MCF 10A (cell line): ENCODE results near the gene ZNF512. TPM values are rescaled to one million over a fixed set of nuclear protein-coding genes. Genes with fewer than 3 reads are reported as not detected.

ENCODE experiments used
- BruUV-seq: library from RNA; stranded (reverse); fragments of 400-500 nt; replicated peaks from 2 replicates; lab custom pipeline; 2021; lab: Mats Ljungman, UMichigan
- CTCF ChIA-PET: fragments of 300-600 bp; sonication (Branson Sonifier 250); formaldehyde crosslinking; extraction: SDS; loops from one replicate; lab custom pipeline; 2021; ENCODE audit warnings: antibody characterized with exemption, inconsistent platforms; lab: Yijun Ruan, JAX
- POLR2A ChIA-PET: fragments of 300-600, 350-650 bp; sonication (Branson Sonifier 250); formaldehyde crosslinking; extraction: SDS; loops from one replicate; lab custom pipeline; 2020; ENCODE audit warnings: antibody characterized with exemption, inconsistent platforms; lab: Yijun Ruan, JAX
- DNase-seq: peaks from one replicate; pipeline ENCODE4 v3.0.0-alpha.2; 2018; ENCODE audit not compliant: unreplicated experiment
- H3K27ac Mint-ChIP-seq: one replicate; pipeline ENCODE4 v1.8.0; 2022; ENCODE audit warnings: mild to moderate bottlenecking, low read depth, mixed read lengths; ENCODE audit not compliant: unreplicated experiment
- H3K27me3 Mint-ChIP-seq: one replicate; pipeline ENCODE4 v1.8.0; 2022; ENCODE audit warnings: mixed read lengths; ENCODE audit not compliant: insufficient read depth, unreplicated experiment
- H3K36me3 Mint-ChIP-seq: one replicate; pipeline ENCODE4 v1.8.0; 2022; ENCODE audit warnings: mild to moderate bottlenecking, moderate library complexity, mixed read lengths; ENCODE audit not compliant: insufficient read depth, unreplicated experiment
- H3K4me1 Mint-ChIP-seq: one replicate; pipeline ENCODE4 v1.8.0; 2022; ENCODE audit warnings: mixed read lengths; ENCODE audit not compliant: insufficient read depth, unreplicated experiment
- H3K4me3 Mint-ChIP-seq: one replicate; pipeline ENCODE4 v1.8.0; 2022; ENCODE audit warnings: mild to moderate bottlenecking, moderate library complexity, mixed read lengths; ENCODE audit not compliant: unreplicated experiment
- H3K9me3 Mint-ChIP-seq: one replicate; pipeline ENCODE4 v1.8.0; 2022; ENCODE audit warnings: mixed read lengths; ENCODE audit not compliant: unreplicated experiment
- intact Hi-C: fragments of 100-400 bp; cut with micrococcal nuclease; formaldehyde crosslinking; loops from 2 replicates; pipeline ENCODE4 v1.14.1; 2022
- total RNA-seq: library from RNA; stranded (reverse); gene quantifications from 2 replicates; pipeline ENCODE4 v1.2.3, GENCODE V29; 2022
- TF ChIP-seq, protein P1 (sequence below): fragments of 200-600 bp; IDR thresholded peaks from one replicate; pipeline ENCODE4 v1.8.0; 2022; ENCODE audit warnings: antibody characterized with exemption, mild to moderate bottlenecking; ENCODE audit not compliant: unreplicated experiment

The ZNF512 gene
- total RNA-seq, 1 experiment from 2014 or later, result 19.9 TPM

DNA sequence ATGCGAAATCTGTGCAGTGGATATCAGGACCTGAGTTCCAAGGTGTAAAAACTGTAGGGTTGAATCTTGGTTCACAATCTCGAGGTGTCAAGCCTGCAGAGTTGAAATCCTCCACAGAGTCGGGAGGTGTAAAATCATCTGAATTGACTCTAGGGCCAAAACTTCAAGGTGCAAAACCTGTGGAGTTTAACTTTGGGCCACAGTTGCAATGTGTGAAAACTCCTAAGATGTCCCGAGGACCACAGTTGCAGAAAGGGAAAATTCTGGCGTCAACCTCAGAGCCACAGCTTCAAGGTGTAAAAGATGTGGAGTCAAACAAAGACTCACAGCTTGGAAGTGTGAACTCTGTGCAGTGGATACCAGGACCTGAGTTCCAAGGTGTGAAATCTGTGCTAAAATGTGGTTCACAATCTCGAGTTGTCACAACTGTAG, 9.8 kb upstream of the ZNF512 start:
- H3K4me1 Mint-ChIP-seq, result no peaks in the 10 kb centered on the region

DNA sequence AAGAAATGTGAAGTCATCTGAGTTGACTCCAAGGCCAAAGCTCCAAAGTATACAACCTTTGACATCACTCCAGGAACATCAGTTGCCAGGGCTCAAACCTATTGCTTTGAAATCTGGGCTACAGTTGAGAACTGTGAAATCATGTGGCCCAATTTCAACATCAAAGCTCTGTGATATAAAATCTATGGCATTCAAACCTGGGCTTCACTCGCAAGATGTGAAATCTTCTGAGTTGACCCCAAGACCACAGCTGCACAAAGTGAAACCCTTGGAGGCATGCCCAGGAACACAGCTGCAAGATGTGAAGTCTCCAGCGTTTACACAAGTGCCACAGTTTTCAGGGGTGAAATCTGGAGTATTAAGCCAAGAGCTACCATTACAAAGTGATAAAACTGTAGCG, 9.4 kb upstream of the ZNF512 start:
- Mint-ChIP-seq H3K27me3 (no peaks in the 10 kb centered on the region), H3K9me3 (no peaks in the 10 kb centered on the region), H3K4me3 (no peak overlapping the region), H3K36me3 (no peaks in the 10 kb centered on the region), H3K4me1 (no peaks in the 10 kb centered on the region), H3K27ac (no peak overlapping the region)
- POLR2A ChIA-PET, result no interaction called here
- intact Hi-C loops, result no loop called here
- CTCF ChIA-PET, result no interaction called here
- TF ChIP-seq, protein P1, sequence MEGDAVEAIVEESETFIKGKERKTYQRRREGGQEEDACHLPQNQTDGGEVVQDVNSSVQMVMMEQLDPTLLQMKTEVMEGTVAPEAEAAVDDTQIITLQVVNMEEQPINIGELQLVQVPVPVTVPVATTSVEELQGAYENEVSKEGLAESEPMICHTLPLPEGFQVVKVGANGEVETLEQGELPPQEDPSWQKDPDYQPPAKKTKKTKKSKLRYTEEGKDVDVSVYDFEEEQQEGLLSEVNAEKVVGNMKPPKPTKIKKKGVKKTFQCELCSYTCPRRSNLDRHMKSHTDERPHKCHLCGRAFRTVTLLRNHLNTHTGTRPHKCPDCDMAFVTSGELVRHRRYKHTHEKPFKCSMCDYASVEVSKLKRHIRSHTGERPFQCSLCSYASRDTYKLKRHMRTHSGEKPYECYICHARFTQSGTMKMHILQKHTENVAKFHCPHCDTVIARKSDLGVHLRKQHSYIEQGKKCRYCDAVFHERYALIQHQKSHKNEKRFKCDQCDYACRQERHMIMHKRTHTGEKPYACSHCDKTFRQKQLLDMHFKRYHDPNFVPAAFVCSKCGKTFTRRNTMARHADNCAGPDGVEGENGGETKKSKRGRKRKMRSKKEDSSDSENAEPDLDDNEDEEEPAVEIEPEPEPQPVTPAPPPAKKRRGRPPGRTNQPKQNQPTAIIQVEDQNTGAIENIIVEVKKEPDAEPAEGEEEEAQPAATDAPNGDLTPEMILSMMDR, result no peak
- no TSS peak for BruUV-seq
- peak; percentile 9 for DNase-seq

More for the DNA sequence above, 9.8 kb upstream of the ZNF512 start:
- TF ChIP-seq, protein P1, result no peak
- BruUV-seq, result no TSS peak
- CTCF ChIA-PET, result interaction anchor here (0.5 kb wide), 1 partner anchor 1230 kb away, joined by 3 read pairs; no protein-coding TSS in a partner anchor
- DNase-seq, result no peak
- POLR2A ChIA-PET, result no interaction called here
- H3K36me3 Mint-ChIP-seq, result no peaks in the 10 kb centered on the region
- no peaks in the 10 kb centered on the region for H3K9me3 Mint-ChIP-seq
- no peak overlapping the region for H3K27ac Mint-ChIP-seq
- no peak overlapping the region for H3K4me3 Mint-ChIP-seq
- no peaks in the 10 kb centered on the region for H3K27me3 Mint-ChIP-seq
- intact Hi-C loops, result no loop called here

DNA sequence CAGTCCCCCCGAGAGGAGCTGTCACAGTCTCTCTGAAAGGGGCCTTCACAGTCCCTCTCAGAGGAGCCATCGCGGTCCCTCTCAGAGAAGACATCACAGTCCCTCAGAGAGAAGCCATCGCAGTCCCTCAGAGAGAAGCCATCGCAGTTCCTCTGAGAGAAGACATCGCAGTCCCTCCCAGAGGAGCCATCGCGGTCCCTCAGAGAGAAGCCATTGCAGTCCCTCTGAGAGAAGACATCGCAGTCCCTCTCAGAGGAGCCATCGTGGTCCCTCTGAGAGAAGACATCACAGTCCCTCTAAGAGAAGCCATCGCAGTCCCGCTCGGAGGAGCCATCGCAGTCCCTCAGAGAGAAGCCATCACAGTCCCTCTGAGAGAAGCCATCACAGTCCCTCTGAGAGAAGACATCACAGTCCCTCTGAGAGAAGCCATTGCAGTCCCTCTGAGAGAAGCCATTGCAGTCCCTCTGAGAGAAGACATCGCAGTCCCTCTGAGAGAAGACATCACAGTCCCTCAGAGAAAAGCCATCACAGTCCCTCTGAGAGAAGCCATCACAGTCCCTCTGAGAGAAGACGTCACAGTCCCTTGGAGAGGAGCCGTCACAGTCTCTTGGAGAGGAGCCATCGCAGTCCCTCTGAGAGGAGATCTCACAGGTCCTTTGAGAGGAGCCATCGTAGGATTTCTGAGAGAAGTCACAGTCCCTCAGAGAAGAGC, 1.3 kb upstream of the ZNF512 start:
- BruUV-seq, result no TSS peak
- TF ChIP-seq, protein P1, result no peak
- H3K27me3 Mint-ChIP-seq, result no peaks in the 10 kb centered on the region
- peak overlapping the region; percentile 97 for H3K27ac Mint-ChIP-seq
- CTCF ChIA-PET, result interaction anchor here (0.7 kb wide), 1 partner anchor 767 kb away, joined by 4 read pairs; no protein-coding TSS in a partner anchor
- DNase-seq, result no peak
- H3K9me3 Mint-ChIP-seq, result peaks cover 7% of the 10 kb centered on the region
- peaks cover 35% of the 10 kb centered on the region for H3K4me1 Mint-ChIP-seq
- POLR2A ChIA-PET, result interaction anchor here (0.7 to 2.1 kb wide), 3 partner anchors 10 to 154 kb away, joined by 3 to 9 read pairs (median 4); partner anchors contain the start of gene NRBP1
- intact Hi-C loops, result loop anchor here (2.0 kb wide), 1 partner anchor 153 kb away; the partner anchor contains the start of gene NRBP1
- H3K36me3 Mint-ChIP-seq, result no peaks in the 10 kb centered on the region
- peak overlapping the region; percentile 97 for H3K4me3 Mint-ChIP-seq

DNA sequence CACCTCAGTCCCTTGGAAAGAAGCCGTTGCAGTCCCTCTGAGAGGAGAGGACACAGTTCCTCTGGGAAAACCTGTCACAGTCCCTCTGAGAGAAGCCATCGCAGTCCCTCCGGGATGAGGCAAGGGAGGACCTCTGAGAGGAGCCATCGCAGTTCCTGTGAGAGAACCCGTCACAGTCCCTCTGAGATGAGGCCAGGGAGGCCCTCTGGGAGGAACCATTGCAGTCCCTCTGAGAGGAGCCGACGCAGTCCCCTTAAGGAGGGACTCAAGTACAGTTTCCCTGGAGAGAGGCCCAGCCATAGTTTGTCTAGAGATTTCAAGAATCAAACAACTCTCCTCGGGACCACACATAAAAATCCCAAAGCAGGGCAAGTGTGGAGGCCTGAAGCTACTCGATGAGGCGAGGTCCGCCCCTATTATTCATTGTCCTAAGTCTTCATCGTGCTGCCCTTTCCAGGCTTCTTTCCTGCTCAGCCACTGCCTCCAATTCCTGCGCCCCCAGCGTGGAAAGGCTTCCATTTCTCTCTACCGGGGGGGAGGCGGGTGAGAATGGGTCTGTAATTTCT, 630 bp upstream of the ZNF512 start:
- TF ChIP-seq, protein P1, result no peak
- peaks cover 3% of the 10 kb centered on the region for H3K36me3 Mint-ChIP-seq
- peaks cover 39% of the 10 kb centered on the region for H3K4me1 Mint-ChIP-seq
- no peaks in the 10 kb centered on the region for H3K27me3 Mint-ChIP-seq
- no peak for DNase-seq
- intact Hi-C loops, result loop anchor here (2.0 kb wide), 1 partner anchor 153 kb away; the partner anchor contains the start of gene NRBP1
- ChIA-PET CTCF (no interaction called here), POLR2A (interaction anchor here (0.7 to 2.2 kb wide), 9 partner anchors 8 to 810 kb away, joined by 3 to 9 read pairs (median 4); partner anchors contain the start of genes FOSL2, NRBP1 and PPM1G)
- peak overlapping the region; percentile 97 for H3K27ac Mint-ChIP-seq
- TSS peak; percentile 61 for BruUV-seq
- H3K9me3 Mint-ChIP-seq, result peaks cover 7% of the 10 kb centered on the region
- peak overlapping the region; percentile 97 for H3K4me3 Mint-ChIP-seq
